WERI-Rb-1 (cell line): ENCODE results near the gene HIP1.

ENCODE experiments used
- DNase-seq: peaks from one replicate; pipeline ENCODE4 v3.0.0-alpha.2; 2020
- H3K27ac ChIP-seq: fragments of 250-450 bp; sonication (Bioruptor Pico); 2 replicates; pipeline ENCODE4 v1.5.1; 2020; ENCODE audit warnings: mild to moderate bottlenecking, moderate library complexity
- H3K27me3 ChIP-seq: fragments of 250-450 bp; sonication (Bioruptor Pico); 2 replicates; pipeline ENCODE4 v1.5.1; 2021; ENCODE audit warnings: mild to moderate bottlenecking, low read depth, moderate library complexity; ENCODE audit not compliant: insufficient read depth, severe bottlenecking
- H3K36me3 ChIP-seq: fragments of 250-450 bp; sonication (Bioruptor Pico); 2 replicates; pipeline ENCODE4 v1.5.1; 2020; ENCODE audit warnings: mild to moderate bottlenecking, moderate library complexity
- H3K4me3 ChIP-seq: 2 replicates; pipeline ENCODE4 v1.5.1; 2011; ENCODE audit warnings: low read depth, mild to moderate bottlenecking, control low read depth, low read length
- H3K9me3 ChIP-seq: fragments of 250-450 bp; sonication (Bioruptor Pico); 2 replicates; pipeline ENCODE4 v1.5.1; 2021; ENCODE audit warnings: mild to moderate bottlenecking, moderate library complexity; ENCODE audit not compliant: severe bottlenecking
- CTCF ChIP-seq: IDR thresholded peaks from 2 replicates; pipeline ENCODE4 v1.5.1; 2011; ENCODE audit warnings: low read depth, mild to moderate bottlenecking, control low read depth, inconsistent platforms, low read length

The HIP1 gene

GRCh38 chr7:75716992-75717626, 21.6 kb downstream of the HIP1 start:
- no peaks in the 10 kb centered on the region for H3K9me3 ChIP-seq
- H3K36me3 ChIP-seq = no peaks in the 10 kb centered on the region
- no peaks in the 10 kb centered on the region for H3K27me3 ChIP-seq
- TF ChIP-seq CTCF = no peak
- no peak for DNase-seq
- H3K4me3 ChIP-seq = no peak overlapping the region
- H3K27ac ChIP-seq = no peak overlapping the region

GRCh38 chr7:75715864-75716263, 22.9 kb downstream of the HIP1 start:
- H3K36me3 ChIP-seq = no peaks in the 10 kb centered on the region
- no peak for TF ChIP-seq CTCF
- H3K4me3 ChIP-seq = no peak overlapping the region
- DNase-seq = no peak
- H3K9me3 ChIP-seq = no peaks in the 10 kb centered on the region
- no peaks in the 10 kb centered on the region for H3K27me3 ChIP-seq
- no peak overlapping the region for H3K27ac ChIP-seq

- Histone ChIP-seq H3K9me3 (peaks cover 9% of the 10 kb centered on the region), H3K36me3 (no peaks in the 10 kb centered on the region; the same call in 1 of the 2 replicates), H3K27ac (no peak overlapping the region), H3K4me3 (no peak overlapping the region), H3K27me3 (no peaks in the 10 kb centered on the region)
- TF ChIP-seq CTCF = no peak
- no peak for DNase-seq
Observed at GRCh38 chr7:75712517-75713361, 26.0 kb downstream of the HIP1 start.

GRCh38 chr7:75711656-75712514, 26.9 kb downstream of the HIP1 start:
- Histone ChIP-seq H3K36me3 (no peaks in the 10 kb centered on the region; the same call in 1 of the 2 replicates), H3K27me3 (no peaks in the 10 kb centered on the region), H3K4me3 (no peak overlapping the region), H3K27ac (no peak overlapping the region), H3K9me3 (peaks cover 9% of the 10 kb centered on the region)
- DNase-seq = no peak
- no peak for TF ChIP-seq CTCF

GRCh38 chr7:75711076-75711475, 27.7 kb downstream of the HIP1 start:
- Histone ChIP-seq H3K27ac (no peak overlapping the region), H3K27me3 (no peaks in the 10 kb centered on the region), H3K4me3 (no peak overlapping the region), H3K36me3 (no peaks in the 10 kb centered on the region; the same call in 1 of the 2 replicates), H3K9me3 (peaks cover 9% of the 10 kb centered on the region)
- DNase-seq = no peak
- no peak for TF ChIP-seq CTCF
